Panc1 (cell line): ENCODE data around the gene ALOX12B. TPM values are rescaled to one million over a fixed set of nuclear protein-coding genes. Genes with fewer than 3 reads are reported as not detected.

ENCODE experiments used
- ATAC-seq: fragments of 200-7000 bp; cut with Tn5 transposase; 2 replicates; pipeline ENCODE4 v1.9.1; 2020; ENCODE audit warnings: mild to moderate bottlenecking, moderate library complexity
- BruUV-seq: library from RNA; stranded (reverse); fragments of 400-500 nt; replicated peaks from 2 replicates; lab custom pipeline; 2021; lab: Mats Ljungman, UMichigan
- CTCF ChIA-PET: fragments of 300-600 bp; sonication (Branson Sonifier 250); formaldehyde crosslinking; loops from one replicate; lab custom pipeline; 2022; ENCODE audit warnings: antibody characterized with exemption; lab: Charles Lee
- POLR2A ChIA-PET: fragments of 300-600 bp; sonication (Branson Sonifier 250); formaldehyde crosslinking; loops from one replicate; lab custom pipeline; 2022; ENCODE audit warnings: antibody characterized with exemption; lab: Charles Lee
- DNase-seq: peaks from one replicate; pipeline ENCODE4 v3.0.0-alpha.2; 2010; ENCODE audit warnings: low read depth, low spot score
- H3K27ac ChIP-seq: 2 replicates; pipeline ENCODE4 v1.5.1; 2011; ENCODE audit warnings: mild to moderate bottlenecking, low read length, inconsistent platforms
- H3K27me3 ChIP-seq: fragments of 200-500 bp; sonication (Bioruptor generic); 2 replicates; pipeline ENCODE4 v1.6.0; 2014; ENCODE audit warnings: low read length, inconsistent platforms; ENCODE audit not compliant: control insufficient read depth, insufficient read depth
- H3K36me3 ChIP-seq: fragments of 200-500 bp; sonication (Bioruptor generic); 2 replicates; pipeline ENCODE4 v1.5.1; 2014; ENCODE audit warnings: inconsistent platforms, mild to moderate bottlenecking, low read length, moderate library complexity; ENCODE audit not compliant: control insufficient read depth, insufficient read depth
- H3K4me1 ChIP-seq: 2 replicates; pipeline ENCODE4 v1.5.1; 2011; ENCODE audit warnings: inconsistent platforms, mild to moderate bottlenecking, low read length, moderate library complexity; ENCODE audit not compliant: control insufficient read depth, insufficient read depth
- H3K4me3 ChIP-seq, 2 experiments: 2 replicates each; pipeline ENCODE4 v1.5.1; 2011 to 2012; ENCODE audit warnings: low read depth in 2 of 2, low read length in 2 of 2, mild to moderate bottlenecking in 2 of 2, inconsistent platforms in 1 of 2, moderate library complexity in 1 of 2
- H3K9me3 ChIP-seq: fragments of 200-500 bp; sonication (Bioruptor generic); 2 replicates; pipeline ENCODE4 v1.5.1; 2014; ENCODE audit warnings: low read depth, mild to moderate bottlenecking, inconsistent platforms, low read length, moderate library complexity; ENCODE audit not compliant: control insufficient read depth, insufficient read depth
- CTCF ChIP-seq: fragments of 450-650 bp; IDR thresholded peaks from 2 replicates; pipeline ENCODE4 v1.5.1; 2017; ENCODE audit warnings: mild to moderate bottlenecking
- POLR2AphosphoS5 ChIP-seq: IDR thresholded peaks from 2 replicates; pipeline ENCODE4 v1.6.1; 2012; ENCODE audit warnings: mild to moderate bottlenecking, low read depth, low read length, moderate library complexity
- SIN3A ChIP-seq: IDR thresholded peaks from 2 replicates; pipeline ENCODE4 v1.6.1; 2012; ENCODE audit warnings: low read depth, mild to moderate bottlenecking, low read length, moderate library complexity, borderline replicate concordance; ENCODE audit not compliant: insufficient read depth
- TCF7L2 ChIP-seq: IDR thresholded peaks from 2 replicates; pipeline ENCODE4 v1.6.1; 2011; ENCODE audit warnings: mild to moderate bottlenecking, low read depth, low read length, inconsistent platforms
- in situ Hi-C: cut with HindIII; loops from 2 replicates; pipeline ENCODE4 v1.10.0; 2016; ENCODE audit warnings: low sequenced_read_pairs, low pct_unique_long_range_greater_than_20kb
- intact Hi-C: fragments of 100-400 bp; cut with micrococcal nuclease; formaldehyde crosslinking; loops from one replicate; pipeline ENCODE4 v1.10.0; 2022; ENCODE audit not compliant: unreplicated experiment
- total RNA-seq: library from RNA; stranded (reverse); gene quantifications from one replicate; pipeline ENCODE4 v1.2.1, GENCODE V29; 2021; ENCODE audit not compliant: unreplicated experiment
- TF ChIP-seq, protein P1 (sequence below), 2 experiments: IDR thresholded peaks; 2 replicates each; pipeline ENCODE4 v1.6.1; 2011 to 2012; ENCODE audit warnings: low read depth in 2 of 2, control low read depth in 1 of 2, low read length in 1 of 2, mild to moderate bottlenecking in 1 of 2, moderate library complexity in 1 of 2; ENCODE audit not compliant: insufficient read depth in 1 of 2

The ALOX12B gene
- total RNA-seq, 1 experiment from 2014 or later = not detected

GRCh38 chr17:8056232-8056975, 31.1 kb downstream of the ALOX12B start:
- peaks cover 10% of the 10 kb centered on the region for H3K4me1 ChIP-seq
- H3K27ac ChIP-seq = no peak overlapping the region
- BruUV-seq = no TSS peak
- ATAC-seq (no peak), DNase-seq (no peak)
- H3K9me3 ChIP-seq = no peaks in the 10 kb centered on the region
- no peaks in the 10 kb centered on the region for H3K36me3 ChIP-seq
- TF ChIP-seq, protein P1, sequence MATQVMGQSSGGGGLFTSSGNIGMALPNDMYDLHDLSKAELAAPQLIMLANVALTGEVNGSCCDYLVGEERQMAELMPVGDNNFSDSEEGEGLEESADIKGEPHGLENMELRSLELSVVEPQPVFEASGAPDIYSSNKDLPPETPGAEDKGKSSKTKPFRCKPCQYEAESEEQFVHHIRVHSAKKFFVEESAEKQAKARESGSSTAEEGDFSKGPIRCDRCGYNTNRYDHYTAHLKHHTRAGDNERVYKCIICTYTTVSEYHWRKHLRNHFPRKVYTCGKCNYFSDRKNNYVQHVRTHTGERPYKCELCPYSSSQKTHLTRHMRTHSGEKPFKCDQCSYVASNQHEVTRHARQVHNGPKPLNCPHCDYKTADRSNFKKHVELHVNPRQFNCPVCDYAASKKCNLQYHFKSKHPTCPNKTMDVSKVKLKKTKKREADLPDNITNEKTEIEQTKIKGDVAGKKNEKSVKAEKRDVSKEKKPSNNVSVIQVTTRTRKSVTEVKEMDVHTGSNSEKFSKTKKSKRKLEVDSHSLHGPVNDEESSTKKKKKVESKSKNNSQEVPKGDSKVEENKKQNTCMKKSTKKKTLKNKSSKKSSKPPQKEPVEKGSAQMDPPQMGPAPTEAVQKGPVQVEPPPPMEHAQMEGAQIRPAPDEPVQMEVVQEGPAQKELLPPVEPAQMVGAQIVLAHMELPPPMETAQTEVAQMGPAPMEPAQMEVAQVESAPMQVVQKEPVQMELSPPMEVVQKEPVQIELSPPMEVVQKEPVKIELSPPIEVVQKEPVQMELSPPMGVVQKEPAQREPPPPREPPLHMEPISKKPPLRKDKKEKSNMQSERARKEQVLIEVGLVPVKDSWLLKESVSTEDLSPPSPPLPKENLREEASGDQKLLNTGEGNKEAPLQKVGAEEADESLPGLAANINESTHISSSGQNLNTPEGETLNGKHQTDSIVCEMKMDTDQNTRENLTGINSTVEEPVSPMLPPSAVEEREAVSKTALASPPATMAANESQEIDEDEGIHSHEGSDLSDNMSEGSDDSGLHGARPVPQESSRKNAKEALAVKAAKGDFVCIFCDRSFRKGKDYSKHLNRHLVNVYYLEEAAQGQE (IDR thresholded peaks at IDR 0.05; ENCODE audit: insufficient read depth in 1 of 2, low read depth in 2 of 2, low read length in 1 of 2) = no peak
- TF ChIP-seq SIN3A (no peak), CTCF (no peak), POLR2AphosphoS5 (no peak), TCF7L2 (no peak)
- intact Hi-C loops = loop anchor here (10.0 kb wide), 1 partner anchor 62 kb away; no protein-coding TSS in a partner anchor
- CTCF ChIA-PET = interaction anchor here (1.0 kb wide), 1 partner anchor 154 kb away, joined by 5 read pairs; the partner anchor contains the start of gene AURKB
- no peak overlapping the region for H3K4me3 ChIP-seq
- H3K27me3 ChIP-seq = peaks cover 4% of the 10 kb centered on the region
- in situ Hi-C loops = no loop called here
- POLR2A ChIA-PET = interaction anchor here (0.6 kb wide), 1 partner anchor 622 kb away, joined by 3 read pairs; no protein-coding TSS in a partner anchor

DNA sequence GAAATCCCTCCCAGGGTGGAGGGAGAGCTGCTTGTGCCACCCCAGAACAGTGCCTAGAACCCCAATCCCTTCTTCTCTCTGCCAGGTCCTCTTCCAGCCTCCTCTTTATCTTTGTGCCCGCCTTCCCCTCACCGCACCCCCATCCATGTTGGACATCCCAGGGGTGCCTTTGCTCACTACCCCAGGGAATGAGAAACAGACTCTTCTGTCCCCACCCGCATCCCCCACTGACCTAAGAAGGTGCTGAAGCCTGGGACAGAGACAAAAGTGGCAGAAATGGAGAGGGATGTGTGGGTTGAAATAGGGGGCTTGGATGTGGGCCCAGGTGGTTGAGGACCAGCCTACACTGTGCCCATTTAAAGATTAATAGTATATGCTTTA, 31.7 kb downstream of the ALOX12B start:
- H3K27ac ChIP-seq = no peak overlapping the region

More for the DNA sequence above, 31.7 kb downstream of the ALOX12B start:
- TF ChIP-seq SIN3A = no peak
- TF ChIP-seq, protein P1 (IDR thresholded peaks at IDR 0.05; ENCODE audit: insufficient read depth in 1 of 2, low read depth in 2 of 2, low read length in 1 of 2) = no peak
- ATAC-seq (no peak), DNase-seq (no peak)
- Histone ChIP-seq H3K9me3 (no peaks in the 10 kb centered on the region), H3K36me3 (no peaks in the 10 kb centered on the region), H3K4me3 (no peak overlapping the region), H3K4me1 (peaks cover 10% of the 10 kb centered on the region), H3K27me3 (peaks cover 3% of the 10 kb centered on the region)
- ChIA-PET POLR2A (interaction anchor here (0.6 kb wide), 1 partner anchor 622 kb away, joined by 3 read pairs; no protein-coding TSS in a partner anchor), CTCF (interaction anchor here (1.0 kb wide), 1 partner anchor 155 kb away, joined by 5 read pairs; the partner anchor contains the start of gene AURKB)
- intact Hi-C loops = loop anchor here (10.0 kb wide), 1 partner anchor 61 kb away; no protein-coding TSS in a partner anchor
- in situ Hi-C loops = no loop called here
- BruUV-seq = no TSS peak
